IPS-20b (cell line): ENCODE results near the gene FGR.

Experiments used
- H3K27ac ChIP-seq: one replicate; pipeline ENCODE4 v1.5.1; 2013; ENCODE audit warnings: low read length
- H3K27me3 ChIP-seq: 2 replicates; pipeline ENCODE4 v1.6.1; 2013; ENCODE audit warnings: mild to moderate bottlenecking, low read length, inconsistent platforms; ENCODE audit not compliant: insufficient read depth
- H3K36me3 ChIP-seq: 2 replicates; pipeline ENCODE4 v1.6.1; 2013; ENCODE audit warnings: low read depth, mild to moderate bottlenecking, inconsistent platforms, low read length, moderate library complexity; ENCODE audit not compliant: insufficient read depth
- H3K4me1 ChIP-seq: 2 replicates; pipeline ENCODE4 v1.6.1; 2013; ENCODE audit warnings: mild to moderate bottlenecking, control low read depth, inconsistent platforms, low read length, moderate library complexity; ENCODE audit not compliant: insufficient read depth
- H3K4me3 ChIP-seq: 2 replicates; pipeline ENCODE4 v1.5.1; 2013; ENCODE audit warnings: mild to moderate bottlenecking, low read length, inconsistent platforms
- H3K9ac ChIP-seq: 2 replicates; pipeline ENCODE4 v1.6.1; 2013; ENCODE audit warnings: low read depth, mild to moderate bottlenecking, inconsistent platforms, low read length, moderate library complexity
- H3K9me3 ChIP-seq: 2 replicates; pipeline ENCODE4 v1.6.1; 2013; ENCODE audit warnings: mild to moderate bottlenecking, low read depth, low read length, inconsistent platforms; ENCODE audit not compliant: insufficient read depth

Gene FGR

DNA sequence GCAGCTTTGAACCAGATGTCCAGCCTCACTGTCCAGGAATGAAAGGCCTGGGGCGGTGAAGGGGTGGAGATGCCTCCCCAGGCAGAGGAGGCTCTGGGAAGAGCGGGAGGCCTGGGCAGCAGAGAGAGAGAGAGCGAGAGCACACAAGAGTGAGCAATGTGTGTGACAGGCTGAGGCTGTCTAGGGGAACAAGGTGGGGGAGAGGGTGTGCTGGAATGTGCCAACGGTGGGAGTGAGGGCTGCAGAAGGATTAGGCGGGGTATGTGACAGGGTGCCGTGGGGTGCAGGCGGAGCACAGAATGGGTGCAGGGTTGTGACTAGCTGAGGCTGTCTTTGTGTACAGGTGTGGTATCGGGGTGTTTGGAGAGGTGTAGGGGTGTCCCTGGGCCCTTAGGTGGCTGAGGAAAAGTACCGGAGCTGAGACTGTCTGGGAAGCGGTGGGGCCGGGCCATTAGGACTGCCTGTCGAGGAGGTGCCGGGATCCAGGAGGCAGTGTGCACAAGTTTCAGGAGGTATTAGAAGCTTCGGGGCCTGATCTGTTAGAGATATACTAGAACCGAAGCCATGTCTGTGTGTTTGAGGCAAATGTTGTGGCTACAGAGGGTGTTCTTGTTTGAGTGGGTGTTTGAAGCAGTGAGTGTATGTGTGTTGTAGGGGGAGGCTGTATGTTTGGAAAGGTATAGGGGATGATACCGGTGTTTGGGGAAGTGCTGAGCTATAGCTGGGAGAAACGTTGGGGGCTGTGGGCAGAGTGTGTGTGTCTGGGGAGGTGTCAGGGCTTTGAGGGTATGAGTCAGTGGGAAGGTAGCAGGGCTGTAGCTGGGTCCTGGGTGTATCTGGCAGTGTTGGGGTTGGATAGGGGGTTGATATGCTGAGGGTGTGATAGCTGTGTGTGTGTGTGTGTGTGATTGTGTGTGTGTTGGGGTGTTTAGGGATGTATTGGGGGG, 40.1 kb downstream of the FGR start:
- H3K27me3 ChIP-seq = no peaks in the 10 kb centered on the region
- no peak overlapping the region for H3K27ac ChIP-seq
- H3K4me3 ChIP-seq = no peak overlapping the region; the same call in 1 of the 2 replicates
- peaks cover 46% of the 10 kb centered on the region for H3K4me1 ChIP-seq
- H3K9ac ChIP-seq = peak overlapping the region; percentile 66; the same call in 1 of the 2 replicates
- H3K9me3 ChIP-seq = no peaks in the 10 kb centered on the region
- no peaks in the 10 kb centered on the region for H3K36me3 ChIP-seq

DNA sequence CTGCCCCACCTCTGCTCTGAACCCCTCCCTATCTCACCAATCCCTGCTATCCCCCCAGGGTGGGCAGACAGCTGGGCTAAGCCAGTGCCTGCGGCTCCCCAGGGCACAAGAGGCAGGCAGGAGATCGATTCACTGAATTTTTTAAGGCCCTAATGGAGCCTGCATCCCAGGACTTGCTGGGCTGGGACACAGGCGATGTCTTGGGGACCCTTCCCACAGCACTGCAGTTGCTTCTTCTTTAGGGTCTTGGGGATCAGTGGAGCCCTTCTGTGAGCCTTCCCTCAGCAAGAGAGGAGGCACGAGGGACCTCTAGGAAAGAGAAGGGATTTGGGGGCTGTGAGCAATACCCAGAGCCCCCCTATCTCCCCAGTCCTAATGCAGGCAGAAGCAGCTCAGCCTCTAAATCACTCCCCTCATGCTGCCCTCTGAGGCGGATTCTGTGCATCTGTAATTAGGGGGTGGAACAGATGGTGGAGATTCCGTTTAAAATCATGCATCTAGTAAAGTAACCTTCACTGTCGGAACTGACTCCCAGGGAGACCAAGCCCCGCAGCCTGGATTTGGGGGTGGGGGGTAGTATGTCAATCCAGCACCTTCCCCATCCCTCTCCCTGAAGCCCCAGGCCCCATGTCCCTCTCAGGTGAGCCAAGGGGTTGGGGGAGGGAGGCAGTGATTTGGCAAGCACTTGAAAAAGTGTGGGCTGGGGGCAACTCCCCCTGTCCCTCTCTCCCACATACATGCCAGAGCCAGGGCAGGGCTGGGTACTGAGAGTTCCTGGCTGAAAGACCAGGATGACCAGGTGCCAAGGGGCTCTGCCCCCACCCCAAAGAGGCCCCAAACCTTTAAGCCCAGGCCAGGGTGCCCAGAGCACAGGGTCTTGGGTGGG, 41.1 kb downstream of the FGR start:
- no peaks in the 10 kb centered on the region for H3K27me3 ChIP-seq
- H3K27ac ChIP-seq = peak overlapping the region; percentile 87
- H3K9ac ChIP-seq = peak overlapping the region; percentile 66
- no peaks in the 10 kb centered on the region for H3K9me3 ChIP-seq
- no peaks in the 10 kb centered on the region for H3K36me3 ChIP-seq
- H3K4me3 ChIP-seq = peak overlapping the region; percentile 60
- H3K4me1 ChIP-seq = peaks cover 38% of the 10 kb centered on the region

- Histone ChIP-seq H3K9me3 (no peaks in the 10 kb centered on the region), H3K9ac (peak overlapping the region; percentile 66), H3K36me3 (peaks cover 2% of the 10 kb centered on the region; the same call in 1 of the 2 replicates), H3K27ac (peak overlapping the region; percentile 87), H3K27me3 (no peaks in the 10 kb centered on the region), H3K4me3 (peak overlapping the region; percentile 60), H3K4me1 (peaks cover 35% of the 10 kb centered on the region)
Measured at GRCh38 chr1:27592931-27593677, 41.9 kb downstream of the FGR start.

- Histone ChIP-seq H3K36me3 (peaks cover 6% of the 10 kb centered on the region; the same call in 1 of the 2 replicates), H3K4me1 (peaks cover 29% of the 10 kb centered on the region), H3K9me3 (no peaks in the 10 kb centered on the region), H3K27ac (peak overlapping the region; percentile 66), H3K9ac (peak overlapping the region; percentile 66; the same call in 1 of the 2 replicates), H3K27me3 (no peaks in the 10 kb centered on the region), H3K4me3 (peak overlapping the region; percentile 60)
Measured at GRCh38 chr1:27592232-27592930, 42.6 kb downstream of the FGR start.

DNA sequence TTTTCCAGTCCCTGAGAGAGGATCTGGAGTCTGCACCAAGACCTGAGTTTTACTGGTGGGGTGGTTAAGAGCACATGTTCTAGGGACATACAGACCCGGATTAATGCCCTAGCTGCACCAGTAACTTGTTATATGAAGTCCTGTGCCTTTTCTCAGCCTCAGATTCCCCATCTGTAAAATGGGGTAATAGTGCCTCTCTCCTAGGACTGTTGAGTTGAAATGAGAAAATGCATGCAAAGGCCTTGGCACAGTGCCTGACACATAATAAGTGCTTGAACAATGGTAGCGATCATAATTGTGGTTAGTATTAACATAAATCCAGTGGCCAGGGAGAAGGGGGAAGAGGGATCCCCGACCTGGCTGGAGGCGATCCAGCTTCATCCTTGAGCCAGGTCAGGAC, 43.4 kb downstream of the FGR start:
- no peak overlapping the region for H3K4me3 ChIP-seq
- no peak overlapping the region for H3K9ac ChIP-seq
- H3K4me1 ChIP-seq = peaks cover 27% of the 10 kb centered on the region
- no peaks in the 10 kb centered on the region for H3K27me3 ChIP-seq
- H3K9me3 ChIP-seq = no peaks in the 10 kb centered on the region
- no peak overlapping the region for H3K27ac ChIP-seq
- H3K36me3 ChIP-seq = peaks cover 6% of the 10 kb centered on the region; the same call in 1 of the 2 replicates

DNA sequence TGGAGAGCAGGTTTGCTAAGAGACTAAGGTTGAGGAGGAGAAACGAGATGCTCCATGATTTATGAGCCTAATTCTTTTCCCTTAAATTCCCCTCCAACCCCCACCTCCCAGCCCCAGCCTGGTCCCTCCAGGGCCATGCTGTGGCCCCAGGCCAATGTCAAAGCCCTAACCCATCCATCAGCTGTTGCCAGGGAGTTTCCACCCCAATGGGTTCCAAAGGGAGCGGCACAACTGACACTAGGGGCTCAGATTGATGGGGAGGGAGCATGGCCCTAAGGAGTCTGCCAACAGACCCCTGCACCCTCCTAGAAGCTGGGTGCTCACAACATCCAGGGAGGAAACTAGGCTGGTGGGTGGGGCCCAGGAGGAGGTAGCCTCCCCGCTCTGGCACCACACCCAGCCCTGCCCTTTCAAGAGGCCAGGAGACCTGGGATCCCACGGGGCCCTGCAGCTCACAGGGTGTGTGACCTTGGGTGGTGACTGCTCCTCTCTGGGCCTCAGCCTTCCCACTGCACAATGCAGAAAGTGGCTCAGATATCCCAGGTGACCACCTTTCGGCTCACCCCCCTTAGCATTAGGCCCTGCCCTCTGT, 44.0 kb downstream of the FGR start:
- Histone ChIP-seq H3K4me1 (peaks cover 25% of the 10 kb centered on the region), H3K9me3 (no peaks in the 10 kb centered on the region), H3K4me3 (no peak overlapping the region), H3K27ac (no peak overlapping the region), H3K9ac (no peak overlapping the region), H3K36me3 (peaks cover 6% of the 10 kb centered on the region; the same call in 1 of the 2 replicates), H3K27me3 (no peaks in the 10 kb centered on the region)

GRCh38 chr1:27589841-27590426, 45.1 kb downstream of the FGR start:
- H3K9me3 ChIP-seq = no peaks in the 10 kb centered on the region
- H3K4me3 ChIP-seq = no peak overlapping the region
- no peak overlapping the region for H3K9ac ChIP-seq
- peaks cover 6% of the 10 kb centered on the region; the same call in 1 of the 2 replicates for H3K36me3 ChIP-seq
- H3K27me3 ChIP-seq = no peaks in the 10 kb centered on the region
- H3K27ac ChIP-seq = no peak overlapping the region
- peaks cover 22% of the 10 kb centered on the region for H3K4me1 ChIP-seq

GRCh38 chr1:27589441-27589840, 45.5 kb downstream of the FGR start:
- Histone ChIP-seq H3K27ac (no peak overlapping the region), H3K4me1 (peaks cover 17% of the 10 kb centered on the region), H3K9ac (no peak overlapping the region), H3K4me3 (no peak overlapping the region), H3K27me3 (no peaks in the 10 kb centered on the region), H3K36me3 (peaks cover 6% of the 10 kb centered on the region; the same call in 1 of the 2 replicates), H3K9me3 (no peaks in the 10 kb centered on the region)

GRCh38 chr1:27588256-27589232, 46.4 kb downstream of the FGR start:
- H3K4me3 ChIP-seq = no peak overlapping the region
- H3K27ac ChIP-seq = no peak overlapping the region
- H3K36me3 ChIP-seq = peaks cover 6% of the 10 kb centered on the region
- no peak overlapping the region for H3K9ac ChIP-seq
- no peaks in the 10 kb centered on the region for H3K27me3 ChIP-seq
- H3K9me3 ChIP-seq = no peaks in the 10 kb centered on the region
- peaks cover 8% of the 10 kb centered on the region for H3K4me1 ChIP-seq
